Measurements from ENCODE around the gene LYPLAL1.

LYPLAL1 gene

DNA sequence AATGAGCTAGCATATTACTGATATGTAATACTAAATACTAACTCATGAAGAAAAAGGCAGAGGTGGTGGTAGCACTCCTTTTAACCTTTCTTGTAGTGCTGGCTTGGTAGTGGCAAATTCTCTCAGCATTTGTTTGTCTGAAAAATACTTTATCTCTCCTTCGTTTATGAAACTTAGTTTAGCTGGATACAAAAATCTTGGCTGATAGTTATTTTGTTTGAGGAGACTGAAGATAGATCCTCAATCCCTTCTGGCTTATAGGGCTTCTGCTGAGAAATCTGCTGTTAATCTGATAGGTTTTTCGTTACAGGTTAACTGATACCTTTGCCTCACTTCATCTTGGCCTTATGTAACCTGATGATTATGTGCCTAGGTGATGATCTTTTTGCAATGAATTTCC lies 87.8 kb downstream of the LYPLAL1 start:
- TF ChIP-seq, protein P1, sequence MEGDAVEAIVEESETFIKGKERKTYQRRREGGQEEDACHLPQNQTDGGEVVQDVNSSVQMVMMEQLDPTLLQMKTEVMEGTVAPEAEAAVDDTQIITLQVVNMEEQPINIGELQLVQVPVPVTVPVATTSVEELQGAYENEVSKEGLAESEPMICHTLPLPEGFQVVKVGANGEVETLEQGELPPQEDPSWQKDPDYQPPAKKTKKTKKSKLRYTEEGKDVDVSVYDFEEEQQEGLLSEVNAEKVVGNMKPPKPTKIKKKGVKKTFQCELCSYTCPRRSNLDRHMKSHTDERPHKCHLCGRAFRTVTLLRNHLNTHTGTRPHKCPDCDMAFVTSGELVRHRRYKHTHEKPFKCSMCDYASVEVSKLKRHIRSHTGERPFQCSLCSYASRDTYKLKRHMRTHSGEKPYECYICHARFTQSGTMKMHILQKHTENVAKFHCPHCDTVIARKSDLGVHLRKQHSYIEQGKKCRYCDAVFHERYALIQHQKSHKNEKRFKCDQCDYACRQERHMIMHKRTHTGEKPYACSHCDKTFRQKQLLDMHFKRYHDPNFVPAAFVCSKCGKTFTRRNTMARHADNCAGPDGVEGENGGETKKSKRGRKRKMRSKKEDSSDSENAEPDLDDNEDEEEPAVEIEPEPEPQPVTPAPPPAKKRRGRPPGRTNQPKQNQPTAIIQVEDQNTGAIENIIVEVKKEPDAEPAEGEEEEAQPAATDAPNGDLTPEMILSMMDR (IDR thresholded peaks at IDR 0.05), result no peak
- no peak for TF ChIP-seq ZFX (IDR thresholded peaks at IDR 0.05; ENCODE audit: borderline replicate concordance)
- no peak overlapping the region for H3K27ac ChIP-seq

All from 22Rv1 (cell line).